Measurements from ENCODE around the gene PLEKHB1. TPM values are rescaled to one million over a fixed set of nuclear protein-coding genes. Genes with fewer than 3 reads are reported as not detected.

Gene PLEKHB1
- total RNA-seq, 1 donor from 2014 or later = 117 TPM

DNA sequence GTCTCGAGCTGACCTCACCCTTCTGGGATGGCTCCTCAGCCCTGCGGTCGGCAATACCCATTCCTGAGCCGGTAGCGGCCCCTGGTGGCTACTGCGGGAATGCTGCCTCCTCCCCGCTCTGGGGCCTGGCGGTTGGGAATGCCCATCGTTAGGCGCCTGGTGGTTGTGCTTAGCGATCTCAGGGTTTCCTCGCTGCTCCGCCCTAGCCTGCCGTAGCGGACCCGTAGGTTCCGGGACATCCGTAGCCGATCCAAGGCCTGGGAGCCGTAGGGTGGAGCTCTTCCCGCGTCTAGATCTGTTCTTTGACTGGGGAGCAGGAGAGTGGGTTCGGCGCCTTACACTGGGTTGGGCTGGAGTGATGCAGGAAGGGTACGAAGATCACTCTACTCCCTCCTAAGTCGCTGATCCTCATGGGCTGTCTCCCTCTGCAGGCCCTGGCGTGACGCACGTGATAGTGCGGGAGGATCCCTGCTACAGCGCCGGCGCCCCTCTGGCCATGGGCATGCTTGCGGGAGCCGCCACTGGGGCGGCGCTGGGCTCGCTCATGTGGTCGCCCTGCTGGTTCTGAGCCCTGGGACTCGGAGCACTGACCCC is 14.8 kb downstream of the PLEKHB1 start:
- Mint-ChIP-seq H3K4me1 (ENCODE audit: low read depth) (peaks cover 5% of the 10 kb centered on the region), H3K9me3 (ENCODE audit: low read depth) (no peaks in the 10 kb centered on the region), H3K27ac (no peak overlapping the region), H3K27me3 (peaks cover 5% of the 10 kb centered on the region), H3K36me3 (ENCODE audit: insufficient read depth) (peaks cover 9% of the 10 kb centered on the region), H3K4me3 (ENCODE audit: low read depth) (peak overlapping the region; percentile 30)
- TF ChIP-seq CTCF (IDR thresholded peaks at IDR 0.05; ENCODE audit: unreplicated experiment) = peak; percentile 98
- peak; percentile 96 for DNase-seq (ENCODE audit: low spot score, unreplicated experiment)

DNA sequence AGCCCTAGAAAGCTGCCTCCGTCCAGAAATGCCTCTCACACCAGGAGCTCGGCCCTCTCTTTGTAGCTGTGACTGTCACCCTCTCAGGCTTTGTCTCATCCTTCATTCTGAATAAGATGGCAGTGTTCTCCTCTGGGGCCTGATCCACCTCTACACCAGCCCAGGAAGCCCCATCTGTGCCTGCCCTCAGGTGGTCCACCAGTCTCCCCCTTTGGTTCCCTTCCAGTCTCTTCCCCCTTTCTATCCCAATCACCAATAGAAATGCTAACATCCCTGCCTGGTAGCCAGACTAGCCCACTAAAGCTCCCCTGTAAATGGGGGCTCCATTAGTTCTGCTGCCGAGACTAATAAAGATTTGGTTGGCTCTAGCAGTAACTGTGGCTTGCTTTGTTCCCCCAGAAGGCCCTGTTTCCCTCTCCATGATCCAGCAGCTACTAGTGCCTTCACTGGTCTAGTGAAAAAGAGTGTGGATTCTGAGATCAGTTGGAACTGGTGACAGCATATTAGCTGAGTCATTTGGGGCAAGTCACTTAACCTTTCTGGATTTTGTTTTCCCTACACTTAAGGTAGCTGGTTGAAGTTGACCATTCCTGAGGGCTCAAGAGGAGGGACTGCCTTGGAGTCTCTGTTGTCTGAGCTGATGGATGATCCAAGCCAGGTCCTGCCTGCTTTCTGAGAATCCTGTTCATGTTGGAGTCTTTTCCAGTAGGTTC is 16.2 kb downstream of the PLEKHB1 start:
- Mint-ChIP-seq H3K4me3 (ENCODE audit: low read depth) (no peak overlapping the region), H3K36me3 (ENCODE audit: insufficient read depth) (peaks cover 9% of the 10 kb centered on the region), H3K4me1 (ENCODE audit: low read depth) (peaks cover 5% of the 10 kb centered on the region), H3K9me3 (ENCODE audit: low read depth) (no peaks in the 10 kb centered on the region), H3K27ac (no peak overlapping the region), H3K27me3 (peaks cover 5% of the 10 kb centered on the region)
- TF ChIP-seq CTCF (IDR thresholded peaks at IDR 0.05; ENCODE audit: unreplicated experiment) = no peak
- no peak for DNase-seq (ENCODE audit: low spot score, unreplicated experiment)

DNA sequence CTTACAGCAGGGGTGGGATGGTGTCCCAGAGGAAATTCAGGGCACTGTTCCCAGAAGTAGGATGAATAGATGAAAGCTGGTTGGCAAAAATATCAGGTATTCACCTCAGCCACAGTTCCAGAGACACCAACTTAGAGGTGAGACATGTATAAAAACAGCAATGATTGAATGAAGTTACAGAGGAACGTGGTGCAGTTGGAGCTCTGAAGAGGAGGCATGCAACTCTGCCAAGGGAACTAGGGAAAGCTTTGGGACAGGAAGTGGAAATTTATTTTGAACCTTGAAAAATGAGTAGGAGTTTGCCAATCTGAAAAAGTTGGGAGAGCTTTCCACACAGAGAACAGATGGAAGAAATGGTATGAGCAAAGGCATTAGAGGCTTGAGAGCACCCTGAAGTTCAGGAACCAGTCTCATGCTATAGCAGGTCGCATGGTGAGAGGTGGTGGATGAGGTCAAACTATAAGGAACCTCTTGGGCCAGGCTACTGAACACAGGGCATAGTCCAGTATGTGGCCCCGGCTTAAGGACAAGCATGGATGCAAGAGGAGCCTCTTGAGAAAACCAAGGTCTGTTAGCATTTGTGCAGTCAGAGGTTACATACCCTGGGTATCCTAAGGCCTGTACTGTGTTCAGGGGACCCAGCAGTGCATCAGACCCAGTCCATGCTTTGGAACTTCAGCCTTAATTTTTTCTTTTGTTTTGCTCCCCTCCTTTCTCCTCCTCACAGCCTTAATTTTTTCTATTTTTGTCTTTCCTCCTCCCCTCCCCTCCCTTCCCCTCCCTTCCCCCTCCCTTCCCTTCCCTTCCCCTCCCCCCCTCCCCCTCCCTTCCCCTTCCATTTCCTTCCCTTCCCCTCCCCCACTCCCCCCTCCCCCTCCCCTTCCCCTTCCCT is 17.5 kb downstream of the PLEKHB1 start:
- H3K4me3 Mint-ChIP-seq (ENCODE audit: low read depth) = no peak overlapping the region
- H3K4me1 Mint-ChIP-seq (ENCODE audit: low read depth) = peaks cover 5% of the 10 kb centered on the region
- DNase-seq (ENCODE audit: low spot score, unreplicated experiment) = no peak
- peaks cover 7% of the 10 kb centered on the region for H3K36me3 Mint-ChIP-seq (ENCODE audit: insufficient read depth)
- no peaks in the 10 kb centered on the region for H3K9me3 Mint-ChIP-seq (ENCODE audit: low read depth)
- H3K27ac Mint-ChIP-seq = no peak overlapping the region
- H3K27me3 Mint-ChIP-seq = peaks cover 5% of the 10 kb centered on the region
- no peak for TF ChIP-seq CTCF (IDR thresholded peaks at IDR 0.05; ENCODE audit: unreplicated experiment)

DNA sequence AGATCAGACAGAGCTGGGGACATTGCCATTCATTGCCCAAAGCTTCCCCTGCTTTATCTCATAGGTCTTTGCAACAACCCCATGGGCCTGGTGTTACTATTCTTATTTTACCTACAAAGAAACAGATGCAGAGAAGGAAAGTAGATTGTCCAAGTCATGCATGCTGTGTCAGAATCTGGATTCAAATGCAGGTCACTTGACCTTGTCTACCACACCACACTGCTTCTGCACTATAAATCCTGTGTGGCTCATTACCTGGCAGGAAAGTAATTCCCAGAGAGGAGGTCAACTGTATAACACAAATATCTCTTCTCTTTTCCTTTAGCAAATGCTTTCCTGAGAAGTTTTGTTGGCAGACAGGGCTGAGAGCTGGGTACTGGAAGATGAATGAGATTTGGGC is 18.5 kb downstream of the PLEKHB1 start:
- H3K27ac Mint-ChIP-seq = no peak overlapping the region
- peaks cover 7% of the 10 kb centered on the region for H3K36me3 Mint-ChIP-seq (ENCODE audit: insufficient read depth)
- H3K4me3 Mint-ChIP-seq (ENCODE audit: low read depth) = no peak overlapping the region
- peaks cover 5% of the 10 kb centered on the region for H3K4me1 Mint-ChIP-seq (ENCODE audit: low read depth)
- no peak for DNase-seq (ENCODE audit: low spot score, unreplicated experiment)
- no peaks in the 10 kb centered on the region for H3K9me3 Mint-ChIP-seq (ENCODE audit: low read depth)
- peaks cover 5% of the 10 kb centered on the region for H3K27me3 Mint-ChIP-seq
- no peak for TF ChIP-seq CTCF (IDR thresholded peaks at IDR 0.05; ENCODE audit: unreplicated experiment)

DNA sequence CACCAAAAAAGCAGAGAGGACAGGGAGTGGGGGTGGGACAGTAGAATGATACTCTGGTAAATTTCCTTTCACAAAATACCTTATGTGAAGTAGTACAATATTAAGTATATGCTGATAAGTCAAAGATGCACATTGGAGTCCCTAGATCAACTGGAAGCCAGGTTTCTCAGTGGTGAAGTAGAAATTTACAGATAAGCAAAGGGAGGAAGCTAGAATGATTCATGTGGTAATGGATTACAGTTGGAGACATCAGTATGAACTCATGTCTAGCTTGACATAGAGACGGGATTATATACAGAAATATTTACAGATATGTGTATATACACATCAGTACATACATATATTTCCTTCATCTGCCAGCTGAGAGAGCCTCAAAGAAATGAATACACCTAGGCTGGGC is 21.5 kb downstream of the PLEKHB1 start:
- no peak for TF ChIP-seq CTCF (IDR thresholded peaks at IDR 0.05; ENCODE audit: unreplicated experiment)
- H3K27ac Mint-ChIP-seq = peak overlapping the region; percentile 57
- peaks cover 2% of the 10 kb centered on the region for H3K36me3 Mint-ChIP-seq (ENCODE audit: insufficient read depth)
- no peaks in the 10 kb centered on the region for H3K27me3 Mint-ChIP-seq
- no peak for DNase-seq (ENCODE audit: low spot score, unreplicated experiment)
- no peaks in the 10 kb centered on the region for H3K9me3 Mint-ChIP-seq (ENCODE audit: low read depth)
- H3K4me3 Mint-ChIP-seq (ENCODE audit: low read depth) = no peak overlapping the region
- peaks cover 3% of the 10 kb centered on the region for H3K4me1 Mint-ChIP-seq (ENCODE audit: low read depth)
